H9 (cell line): Measurements from ENCODE around the gene BICD1. TPM values are rescaled to one million over a fixed set of nuclear protein-coding genes. Genes with fewer than 3 reads are reported as not detected.

ENCODE experiments used
- DNase-seq: peaks from one replicate; pipeline ENCODE4 v3.0.0-alpha.2; 2017
- H2AFZ ChIP-seq: one replicate; pipeline ENCODE4 v1.6.1; 2013; ENCODE audit warnings: mild to moderate bottlenecking, low read length, control low read depth, moderate library complexity
- H2AK5ac ChIP-seq: 2 replicates; pipeline ENCODE4 v1.6.1; 2013; ENCODE audit warnings: low read length, control low read depth, mixed read lengths; ENCODE audit not compliant: insufficient read length
- H2BK120ac ChIP-seq: one replicate; pipeline ENCODE4 v1.6.1; 2013; ENCODE audit warnings: low read depth, mild to moderate bottlenecking, low read length, control low read depth, inconsistent platforms; ENCODE audit not compliant: poor library complexity, severe bottlenecking
- H2BK12ac ChIP-seq: 2 replicates; pipeline ENCODE4 v1.6.1; 2013; ENCODE audit warnings: low read length, control low read depth, mixed read lengths, low read depth; ENCODE audit not compliant: insufficient read length
- H2BK15ac ChIP-seq: 2 replicates; pipeline ENCODE4 v1.6.1; 2013; ENCODE audit warnings: low read depth, low read length, control low read depth
- H2BK20ac ChIP-seq: one replicate; pipeline ENCODE4 v1.6.1; 2013; ENCODE audit warnings: low read depth, mild to moderate bottlenecking, low read length, control low read depth, inconsistent platforms; ENCODE audit not compliant: poor library complexity, severe bottlenecking
- H2BK5ac ChIP-seq: 2 replicates; pipeline ENCODE4 v1.6.1; 2013; ENCODE audit warnings: low read length, control low read depth, mixed read lengths; ENCODE audit not compliant: insufficient read length
- H3K14ac ChIP-seq: 2 replicates; pipeline ENCODE4 v1.6.1; 2013; ENCODE audit warnings: low read length, control low read depth; ENCODE audit not compliant: insufficient read depth
- H3K18ac ChIP-seq: 2 replicates; pipeline ENCODE4 v1.6.1; 2013; ENCODE audit warnings: low read depth, mild to moderate bottlenecking, mixed read lengths, low read length, control low read depth; ENCODE audit not compliant: insufficient read length
- H3K23ac ChIP-seq: 2 replicates; pipeline ENCODE4 v1.6.1; 2013; ENCODE audit warnings: low read length, control low read depth, mixed read lengths, low read depth; ENCODE audit not compliant: insufficient read length
- H3K23me2 ChIP-seq: 2 replicates; pipeline ENCODE4 v1.6.1; 2013; ENCODE audit warnings: low read depth, mild to moderate bottlenecking, mixed read lengths, low read length, control low read depth; ENCODE audit not compliant: insufficient read length, poor library complexity, severe bottlenecking
- H3K27ac ChIP-seq: 2 replicates; pipeline ENCODE4 v1.5.1; 2013; ENCODE audit warnings: low read length, control low read depth, mixed read lengths, low read depth; ENCODE audit not compliant: insufficient read length
- H3K27me3 ChIP-seq: 2 replicates; pipeline ENCODE4 v1.6.1; 2013; ENCODE audit warnings: low read length, control low read depth, inconsistent platforms; ENCODE audit not compliant: insufficient read depth
- H3K4ac ChIP-seq: 2 replicates; pipeline ENCODE4 v1.6.1; 2013; ENCODE audit warnings: low read depth, mild to moderate bottlenecking, control low read depth, inconsistent platforms, low read length, moderate library complexity
- H3K4me1 ChIP-seq: 2 replicates; pipeline ENCODE4 v1.6.1; 2013; ENCODE audit warnings: low read length, control low read depth, inconsistent platforms; ENCODE audit not compliant: insufficient read depth
- H3K4me2 ChIP-seq: 2 replicates; pipeline ENCODE4 v1.6.1; 2013; ENCODE audit warnings: low read length, control low read depth, mixed read lengths; ENCODE audit not compliant: insufficient read length, insufficient read depth
- H3K56ac ChIP-seq: 2 replicates; pipeline ENCODE4 v1.6.1; 2013; ENCODE audit warnings: low read depth, mild to moderate bottlenecking, mixed read lengths, low read length, control low read depth; ENCODE audit not compliant: insufficient read length
- H3K79me1 ChIP-seq: 2 replicates; pipeline ENCODE4 v1.6.1; 2013; ENCODE audit warnings: low read depth, mild to moderate bottlenecking, moderate library complexity, low read length, control low read depth, inconsistent platforms; ENCODE audit not compliant: insufficient read depth, poor library complexity, severe bottlenecking
- H3K79me2 ChIP-seq: 2 replicates; pipeline ENCODE4 v1.6.1; 2013; ENCODE audit warnings: low read length, control low read depth, inconsistent platforms; ENCODE audit not compliant: insufficient read depth
- H3K9ac ChIP-seq: 2 replicates; pipeline ENCODE4 v1.6.1; 2013; ENCODE audit warnings: low read length, control low read depth, mixed read lengths; ENCODE audit not compliant: insufficient read length; ENCODE audit errors: extremely low read depth
- H3K9me3 ChIP-seq: one replicate; pipeline ENCODE4 v1.6.1; 2013; ENCODE audit warnings: low read depth, low read length, inconsistent platforms; ENCODE audit not compliant: control insufficient read depth
- H3T11ph ChIP-seq: one replicate; pipeline ENCODE4 v1.6.1; 2013; ENCODE audit warnings: mild to moderate bottlenecking, low read length, control low read depth, inconsistent platforms
- H4K20me1 ChIP-seq: one replicate; pipeline ENCODE4 v1.6.1; 2013; ENCODE audit not compliant: control insufficient read depth, insufficient read length, insufficient read depth
- H4K5ac ChIP-seq: 2 replicates; pipeline ENCODE4 v1.6.1; 2013; ENCODE audit warnings: low read depth, mild to moderate bottlenecking, mixed read lengths, low read length, control low read depth; ENCODE audit not compliant: insufficient read length
- H4K8ac ChIP-seq: replicated peaks from 2 replicates; pipeline ENCODE4 v1.6.1; 2013; ENCODE audit warnings: low read length, control low read depth, mixed read lengths, low read depth; ENCODE audit not compliant: insufficient read length
- H4K91ac ChIP-seq: 2 replicates; pipeline ENCODE4 v1.6.1; 2013; ENCODE audit warnings: low read depth, mild to moderate bottlenecking, moderate library complexity, mixed read lengths, low read length, control low read depth; ENCODE audit not compliant: insufficient read length
- H3K27ac Mint-ChIP-seq, 3 experiments: 2 replicates in 2 of 3; 3 replicates in 1 of 3; pipeline ENCODE4 v1.8.0; 2020 to 2021; ENCODE audit warnings: mixed read lengths in 3 of 3, mild to moderate bottlenecking in 1 of 3, moderate library complexity in 1 of 3
- H3K27me3 Mint-ChIP-seq: 2 replicates; pipeline ENCODE4 v1.8.0; 2021; ENCODE audit warnings: low read depth, mild to moderate bottlenecking, moderate library complexity, mixed read lengths
- H3K36me3 Mint-ChIP-seq, 3 experiments: 2 replicates in 2 of 3; 3 replicates in 1 of 3; pipeline ENCODE4 v1.8.0; 2020 to 2021; ENCODE audit warnings: low read depth in 3 of 3, mixed read lengths in 3 of 3; ENCODE audit not compliant: insufficient read depth in 1 of 3
- H3K4me1 Mint-ChIP-seq, 2 experiments: 2 replicates each; pipeline ENCODE4 v1.8.0; 2020; ENCODE audit warnings: mixed read lengths in 2 of 2
- H3K4me3 Mint-ChIP-seq, 2 experiments: 2 replicates in 1 of 2; 3 replicates in 1 of 2; pipeline ENCODE4 v1.8.0; 2020 to 2021; ENCODE audit warnings: mild to moderate bottlenecking in 2 of 2, mixed read lengths in 2 of 2, moderate library complexity in 1 of 2
- H3K9me3 Mint-ChIP-seq, 2 experiments: 2 replicates in 1 of 2; 3 replicates in 1 of 2; pipeline ENCODE4 v1.8.0; 2020; ENCODE audit warnings: mild to moderate bottlenecking in 2 of 2, mixed read lengths in 2 of 2, moderate library complexity in 1 of 2
- WGBS: extraction: QIAGEN DNeasy Blood & Tissue Kit; methylation state at CpG from one replicate; pipeline ENCODE4 v1.1.7; 2013; ENCODE audit warnings: missing lambda C conversion rate, low lambda C conversion rate, mixed read lengths; ENCODE audit not compliant: insufficient read length; ENCODE audit errors: extremely low coverage; 5-methylcytosine and 5-hydroxymethylcytosine counted together
- total RNA-seq: library from RNA; stranded (reverse); gene quantifications from 2 replicates; pipeline ENCODE4 v1.2.1, GENCODE V29; 2021
- TF ChIP-seq, protein P1 (sequence below): fragments of 200-600 bp; sonication (generic); conservative IDR thresholded peaks from 3 replicates; pipeline ENCODE4 v1.8.0; 2021; ENCODE audit warnings: antibody characterized with exemption, mild to moderate bottlenecking

Gene BICD1
- total RNA-seq, 1 experiment from 2014 or later = 134 TPM

- Histone ChIP-seq H2BK5ac (no peak overlapping the region), H3T11ph (no peak overlapping the region), H3K9ac (no peak overlapping the region), H4K5ac (no peak overlapping the region), H3K4ac (no peak overlapping the region), H4K91ac (no peak overlapping the region), H3K14ac (no peak overlapping the region), H3K27me3 (no peaks in the 10 kb centered on the region), H3K79me2 (no peaks in the 10 kb centered on the region), H2BK120ac (no peak overlapping the region), H3K56ac (no peak overlapping the region), H2AK5ac (no peak overlapping the region), H2BK20ac (no peak overlapping the region), H3K4me2 (no peak overlapping the region), H3K27ac (no peak overlapping the region), H3K23ac (no peak overlapping the region), H2BK12ac (no peak overlapping the region), H3K4me1 (0 out of 2 replicates have a peak, but pooled peaks cover 4% of the 10 kb centered on the region), H3K23me2 (no peaks in the 10 kb centered on the region), H2AFZ (no peak overlapping the region), H3K79me1 (no peaks in the 10 kb centered on the region), H2BK15ac (no peak overlapping the region), H4K8ac (no peak overlapping the region), H4K20me1 (no peaks in the 10 kb centered on the region), H3K9me3 (no peaks in the 10 kb centered on the region), H3K18ac (no peak overlapping the region)
- peaks cover 20 to 23% of the 10 kb centered on the region in 2 experiments; a peak in 3 of 4 replicates for H3K4me1 Mint-ChIP-seq
- H3K4me3 Mint-ChIP-seq = no peak overlapping the region
- H3K27ac Mint-ChIP-seq = no peak overlapping the region
- WGBS = no CpG with 5 or more reads among the region's 1 CpG
- TF ChIP-seq, protein P1, sequence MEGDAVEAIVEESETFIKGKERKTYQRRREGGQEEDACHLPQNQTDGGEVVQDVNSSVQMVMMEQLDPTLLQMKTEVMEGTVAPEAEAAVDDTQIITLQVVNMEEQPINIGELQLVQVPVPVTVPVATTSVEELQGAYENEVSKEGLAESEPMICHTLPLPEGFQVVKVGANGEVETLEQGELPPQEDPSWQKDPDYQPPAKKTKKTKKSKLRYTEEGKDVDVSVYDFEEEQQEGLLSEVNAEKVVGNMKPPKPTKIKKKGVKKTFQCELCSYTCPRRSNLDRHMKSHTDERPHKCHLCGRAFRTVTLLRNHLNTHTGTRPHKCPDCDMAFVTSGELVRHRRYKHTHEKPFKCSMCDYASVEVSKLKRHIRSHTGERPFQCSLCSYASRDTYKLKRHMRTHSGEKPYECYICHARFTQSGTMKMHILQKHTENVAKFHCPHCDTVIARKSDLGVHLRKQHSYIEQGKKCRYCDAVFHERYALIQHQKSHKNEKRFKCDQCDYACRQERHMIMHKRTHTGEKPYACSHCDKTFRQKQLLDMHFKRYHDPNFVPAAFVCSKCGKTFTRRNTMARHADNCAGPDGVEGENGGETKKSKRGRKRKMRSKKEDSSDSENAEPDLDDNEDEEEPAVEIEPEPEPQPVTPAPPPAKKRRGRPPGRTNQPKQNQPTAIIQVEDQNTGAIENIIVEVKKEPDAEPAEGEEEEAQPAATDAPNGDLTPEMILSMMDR = no peak
- H3K36me3 Mint-ChIP-seq = no peaks in the 10 kb centered on the region
- H3K27me3 Mint-ChIP-seq = no peaks in the 10 kb centered on the region
- no peak for DNase-seq
- no peaks in the 10 kb centered on the region for H3K9me3 Mint-ChIP-seq
Observed at GRCh38 chr12:32091696-32092095, 15.0 kb upstream of the BICD1 start.
